ENCODE measurements around the gene ZNF367. TPM values are rescaled to one million over a fixed set of nuclear protein-coding genes. Genes with fewer than 3 reads are reported as not detected.

Gene ZNF367
- total RNA-seq, 2 donors from 2014 or later: 0.75 to 1.2 TPM

DNA sequence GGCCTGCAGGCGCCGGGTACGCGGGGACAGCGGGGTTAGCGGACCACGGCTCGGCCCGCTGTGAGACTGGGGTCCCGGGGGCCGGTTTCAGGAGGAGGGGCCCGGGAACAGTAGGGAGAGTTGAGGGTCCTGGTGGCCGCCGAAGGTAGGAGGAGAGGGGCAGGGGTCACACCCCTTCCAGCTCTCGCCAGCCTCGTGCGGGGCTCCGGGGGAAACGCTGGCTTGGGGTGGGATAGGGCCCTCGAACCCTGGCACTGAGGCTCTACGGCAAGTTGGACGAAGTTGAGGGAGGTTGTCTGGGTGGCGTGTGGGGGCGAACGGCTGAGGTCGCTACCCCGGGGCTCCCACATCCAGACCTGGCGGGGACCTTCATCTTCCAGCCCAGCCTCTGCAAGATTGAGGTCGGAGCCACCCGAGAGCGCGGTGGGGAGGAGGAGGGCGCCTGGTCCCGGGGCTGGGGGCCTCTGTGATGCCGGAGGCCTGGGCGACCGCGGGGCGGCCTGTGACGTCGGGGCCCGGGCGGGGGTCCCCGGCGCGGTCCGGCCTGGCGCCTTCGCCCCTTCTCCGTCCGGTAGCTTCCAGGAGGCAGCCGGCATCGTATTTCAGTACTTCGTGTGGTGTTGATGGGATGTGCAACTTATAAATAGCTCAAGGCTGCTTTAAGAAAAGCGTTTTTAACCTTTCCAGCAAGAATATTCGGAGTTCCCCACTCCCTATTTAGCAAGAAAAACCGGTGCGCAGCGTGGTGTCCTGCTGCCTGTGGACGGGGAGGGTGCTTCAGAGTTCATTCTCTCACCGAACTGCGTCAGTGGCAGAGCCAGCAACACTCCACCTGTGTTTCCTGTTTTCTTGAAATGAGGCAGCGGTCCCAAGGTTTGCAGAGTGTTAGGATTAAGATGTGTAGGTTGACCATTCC lies 32.7 kb upstream of the ZNF367 start:
- Histone ChIP-seq H3K9me3 (no peaks in the 10 kb centered on the region), H3K4me3 (peak overlapping the region; percentile 73 to 81), H3K27ac (peak overlapping the region; percentile 84 to 91), H3K4me1 (peaks cover 0 to 16% of the 10 kb centered on the region in 2 donors), H3K36me3 (no peaks in the 10 kb centered on the region), H3K27me3 (no peaks in the 10 kb centered on the region)
- no peak for DNase-seq (ENCODE audit: low spot score)
- TF ChIP-seq CTCF (IDR thresholded peaks at IDR 0.05): no peak

DNA sequence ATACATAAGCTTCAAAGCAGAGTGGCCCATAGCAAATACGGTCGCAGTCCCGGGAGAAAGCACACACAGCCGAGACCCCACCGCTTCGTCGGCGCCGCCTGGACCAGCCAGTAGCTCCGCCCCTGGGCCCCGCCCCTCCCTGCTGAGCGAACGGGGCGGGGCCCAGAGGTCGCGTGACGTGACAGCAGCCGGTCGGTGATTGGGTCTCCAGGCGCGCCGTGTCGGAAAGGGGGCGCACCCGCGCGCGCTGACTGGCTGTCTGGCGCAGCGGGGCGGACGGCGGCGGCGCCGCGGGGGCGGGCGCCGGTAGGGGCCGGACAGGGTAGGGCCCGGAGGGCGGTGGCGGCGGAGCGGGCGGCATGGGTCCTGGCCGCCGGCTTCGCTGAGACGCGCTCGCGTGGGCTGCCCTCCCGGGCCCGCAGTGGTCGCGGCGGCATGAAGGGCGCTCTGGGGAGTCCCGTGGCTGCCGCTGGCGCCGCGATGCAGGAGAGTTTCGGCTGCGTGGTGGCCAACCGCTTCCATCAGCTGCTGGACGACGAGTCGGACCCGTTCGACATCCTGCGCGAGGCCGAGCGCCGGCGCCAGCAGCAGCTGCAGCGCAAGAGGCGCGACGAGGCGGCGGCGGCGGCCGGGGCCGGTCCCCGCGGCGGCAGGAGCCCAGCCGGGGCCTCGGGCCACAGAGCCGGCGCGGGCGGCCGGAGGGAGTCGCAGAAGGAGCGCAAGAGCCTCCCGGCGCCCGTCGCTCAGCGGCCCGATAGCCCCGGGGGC lies 31.9 kb upstream of the ZNF367 start, which contains the start of gene HABP4:
Gene HABP4, plus strand, starts transcription at position 325 of the 768 bp plus-strand sequence. Its CDS starts 111 bp downstream, at position 436.
- TF ChIP-seq CTCF (IDR thresholded peaks at IDR 0.05): no peak
- Histone ChIP-seq H3K27ac (peak within 1 kb of the TSS; percentile 84 to 91), H3K4me3 (peak within 1 kb of the TSS; percentile 73 to 81), H3K36me3 (no peaks in the 10 kb centered on the region), H3K27me3 (no peaks in the 10 kb centered on the region), H3K4me1 (peaks cover 0 to 16% of the 10 kb centered on the region in 2 donors), H3K9me3 (no peaks in the 10 kb centered on the region)
- peak; percentile 96 for DNase-seq (ENCODE audit: low spot score)

DNA sequence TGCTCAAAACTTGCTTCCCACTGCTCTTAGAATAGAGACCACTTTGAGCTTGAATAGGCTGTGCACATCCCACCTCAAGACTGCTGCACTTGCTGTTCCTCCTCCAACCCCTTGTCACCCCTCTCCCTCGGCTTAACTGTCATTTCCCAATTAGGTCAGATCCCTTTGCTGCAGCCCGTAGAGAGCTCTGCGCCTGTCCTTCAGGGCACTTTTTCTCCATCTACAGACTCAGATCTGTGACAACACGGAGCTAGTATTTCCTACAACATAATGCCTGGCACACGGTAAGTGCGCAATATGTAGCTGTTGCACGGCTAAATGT lies 31.3 kb upstream of the ZNF367 start:
- peaks cover 0 to 16% of the 10 kb centered on the region in 2 donors for H3K4me1 ChIP-seq
- no peaks in the 10 kb centered on the region for H3K36me3 ChIP-seq
- no peak for TF ChIP-seq CTCF (IDR thresholded peaks at IDR 0.05)
- DNase-seq (ENCODE audit: low spot score): no peak
- H3K4me3 ChIP-seq: peak overlapping the region; percentile 39 to 73
- no peaks in the 10 kb centered on the region for H3K27me3 ChIP-seq
- no peaks in the 10 kb centered on the region for H3K9me3 ChIP-seq
- H3K27ac ChIP-seq: peak overlapping the region; percentile 66 to 68

DNA sequence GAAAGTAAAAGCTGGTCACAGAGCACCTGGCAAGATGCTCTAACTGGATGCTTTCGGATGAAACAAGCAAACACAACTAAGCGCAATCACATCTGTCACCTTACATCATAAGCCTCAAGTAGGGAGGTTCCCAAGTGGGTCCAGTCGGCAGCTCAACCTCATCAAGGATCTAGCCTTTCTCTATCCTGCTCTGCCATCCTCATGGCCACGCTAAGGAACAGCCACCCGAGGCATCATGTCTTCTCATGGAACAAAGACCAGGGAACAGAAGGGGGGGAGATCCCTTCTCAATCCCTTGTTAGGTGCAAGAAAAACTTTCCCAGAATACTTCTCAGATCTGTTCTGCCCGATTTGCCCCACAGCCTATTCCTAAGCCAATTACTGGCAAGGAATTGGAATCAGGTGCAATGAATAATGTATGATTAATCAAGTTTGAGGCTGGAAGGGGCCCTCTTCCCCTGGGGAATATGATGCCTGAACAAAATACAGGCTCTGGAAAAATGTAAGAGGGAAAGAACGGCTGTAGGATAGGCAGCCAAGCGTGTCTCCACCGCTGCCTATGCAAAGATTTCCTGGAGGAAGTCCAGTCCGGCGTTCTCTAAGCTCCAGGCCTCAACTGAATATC lies 30.5 kb upstream of the ZNF367 start:
- DNase-seq (ENCODE audit: low spot score): peak; percentile 43
- peaks cover 0 to 16% of the 10 kb centered on the region in 2 donors for H3K4me1 ChIP-seq
- no peaks in the 10 kb centered on the region for H3K9me3 ChIP-seq
- no peaks in the 10 kb centered on the region for H3K36me3 ChIP-seq
- H3K4me3 ChIP-seq: no peak overlapping the region
- H3K27ac ChIP-seq: no peak overlapping the region
- TF ChIP-seq CTCF (IDR thresholded peaks at IDR 0.05): no peak
- H3K27me3 ChIP-seq: no peaks in the 10 kb centered on the region

GRCh38 chr9:96447406-96447805 lies 29.2 kb upstream of the ZNF367 start:
- Histone ChIP-seq H3K9me3 (no peaks in the 10 kb centered on the region), H3K27ac (no peak overlapping the region), H3K27me3 (no peaks in the 10 kb centered on the region), H3K4me3 (no peak overlapping the region), H3K36me3 (no peaks in the 10 kb centered on the region), H3K4me1 (peaks cover 0 to 16% of the 10 kb centered on the region in 2 donors)
- DNase-seq (ENCODE audit: low spot score): peak; percentile 23
- TF ChIP-seq CTCF (IDR thresholded peaks at IDR 0.05): no peak

All from right atrium auricular region (tissue), 2 donors.